ENCODE data around the gene MAP3K6. TPM values are rescaled to one million over a fixed set of nuclear protein-coding genes. Genes with fewer than 3 reads are reported as not detected.

MAP3K6 gene
- polyA plus RNA-seq, 1 donor from 2014 or later: 4.4 TPM

GRCh38 chr1:27364696-27365371 is 1.9 kb downstream of the MAP3K6 start:
- H3K79me2 ChIP-seq (replicated peaks; ENCODE audit: insufficient read depth, low read length): no peaks in the 10 kb centered on the region
- H3K9me3 ChIP-seq (ENCODE audit: low read length): no peaks in the 10 kb centered on the region
- no peaks in the 10 kb centered on the region for H3K9me2 ChIP-seq (ENCODE audit: insufficient read depth, low read length)
- peaks cover 21% of the 10 kb centered on the region for H3K27me3 ChIP-seq (ENCODE audit: insufficient read depth, low read depth, low read length)
- H3F3A ChIP-seq (ENCODE audit: insufficient read depth, low read length, poor library complexity, severe bottlenecking): no peaks in the 10 kb centered on the region
- H4K20me1 ChIP-seq (ENCODE audit: insufficient read depth): no peaks in the 10 kb centered on the region
- peak overlapping the region; percentile 64 for H3K4me3 ChIP-seq (ENCODE audit: low read length)
- H3K27ac ChIP-seq (ENCODE audit: low read length): no peak overlapping the region
- no peak overlapping the region for H3K9ac ChIP-seq (ENCODE audit: low read length)
- no peak overlapping the region for H3K4me2 ChIP-seq (ENCODE audit: low read length)
- no peaks in the 10 kb centered on the region for H3K36me3 ChIP-seq (ENCODE audit: insufficient read depth, low read length)
- TF ChIP-seq POLR2AphosphoS5 (IDR thresholded peaks at IDR 0.05): no peak
- no peak for TF ChIP-seq MXI1 (conservative IDR thresholded peaks at IDR 0.05; ENCODE audit: poor library complexity, severe bottlenecking)
- TF ChIP-seq RAD21 (conservative IDR thresholded peaks at IDR 0.05): no peak
- no peak for TF ChIP-seq SMC3 (conservative IDR thresholded peaks at IDR 0.05; ENCODE audit: poor library complexity)
- no peak for TF ChIP-seq REST (IDR thresholded peaks at IDR 0.05; ENCODE audit: borderline replicate concordance)
- TF ChIP-seq CTCF (IDR thresholded peaks at IDR 0.05; ENCODE audit: poor library complexity, severe bottlenecking): no peak
- TF ChIP-seq EZH2 (IDR thresholded peaks at IDR 0.05; ENCODE audit: borderline replicate concordance, insufficient read depth, low read length, poor library complexity, severe bottlenecking): no peak
- no peak for TF ChIP-seq EP300 (conservative IDR thresholded peaks at IDR 0.05; ENCODE audit: poor library complexity, severe bottlenecking)
- no peak for TF ChIP-seq TAF1 (IDR thresholded peaks at IDR 0.05; ENCODE audit: low read depth)
- H2AFZ ChIP-seq (ENCODE audit: low read depth, low read length): no peak overlapping the region

GRCh38 chr1:27363766-27364695 is 2.7 kb downstream of the MAP3K6 start:
- no peak overlapping the region for H3K27ac ChIP-seq (ENCODE audit: low read length)
- H3K9me3 ChIP-seq (ENCODE audit: low read length): no peaks in the 10 kb centered on the region
- H3F3A ChIP-seq (ENCODE audit: insufficient read depth, low read length, poor library complexity, severe bottlenecking): no peaks in the 10 kb centered on the region
- peaks cover 29% of the 10 kb centered on the region for H3K27me3 ChIP-seq (ENCODE audit: insufficient read depth, low read depth, low read length)
- H3K4me3 ChIP-seq (ENCODE audit: low read length): no peak overlapping the region
- no peak overlapping the region for H2AFZ ChIP-seq (ENCODE audit: low read depth, low read length)
- no peak overlapping the region for H3K4me2 ChIP-seq (ENCODE audit: low read length)
- H4K20me1 ChIP-seq (ENCODE audit: insufficient read depth): no peaks in the 10 kb centered on the region
- no peak overlapping the region for H3K9ac ChIP-seq (ENCODE audit: low read length)
- H3K9me2 ChIP-seq (ENCODE audit: insufficient read depth, low read length): no peaks in the 10 kb centered on the region
- H3K36me3 ChIP-seq (ENCODE audit: insufficient read depth, low read length): no peaks in the 10 kb centered on the region
- H3K79me2 ChIP-seq (replicated peaks; ENCODE audit: insufficient read depth, low read length): no peaks in the 10 kb centered on the region
- TF ChIP-seq MXI1 (conservative IDR thresholded peaks at IDR 0.05; ENCODE audit: poor library complexity, severe bottlenecking) (no peak), SMC3 (conservative IDR thresholded peaks at IDR 0.05; ENCODE audit: poor library complexity) (no peak), REST (IDR thresholded peaks at IDR 0.05; ENCODE audit: borderline replicate concordance) (no peak), RAD21 (conservative IDR thresholded peaks at IDR 0.05) (no peak), CTCF (IDR thresholded peaks at IDR 0.05; ENCODE audit: poor library complexity, severe bottlenecking) (no peak), EP300 (conservative IDR thresholded peaks at IDR 0.05; ENCODE audit: poor library complexity, severe bottlenecking) (no peak), POLR2AphosphoS5 (IDR thresholded peaks at IDR 0.05) (no peak), TAF1 (IDR thresholded peaks at IDR 0.05; ENCODE audit: low read depth) (no peak), EZH2 (IDR thresholded peaks at IDR 0.05; ENCODE audit: borderline replicate concordance, insufficient read depth, low read length, poor library complexity, severe bottlenecking) (no peak)

Measured in neural cell (in vitro differentiated cells).